ENCODE measurements around the gene DIS3.
A peak's percentile ranks its signal among the peaks of the same experiment; 100 is the strongest.
"Not testable (repeated sequence)": the region's sequence is repeated elsewhere in the genome, so short reads cannot be mapped to it uniquely, and the experiment has no call there.

Gene DIS3, protein sequence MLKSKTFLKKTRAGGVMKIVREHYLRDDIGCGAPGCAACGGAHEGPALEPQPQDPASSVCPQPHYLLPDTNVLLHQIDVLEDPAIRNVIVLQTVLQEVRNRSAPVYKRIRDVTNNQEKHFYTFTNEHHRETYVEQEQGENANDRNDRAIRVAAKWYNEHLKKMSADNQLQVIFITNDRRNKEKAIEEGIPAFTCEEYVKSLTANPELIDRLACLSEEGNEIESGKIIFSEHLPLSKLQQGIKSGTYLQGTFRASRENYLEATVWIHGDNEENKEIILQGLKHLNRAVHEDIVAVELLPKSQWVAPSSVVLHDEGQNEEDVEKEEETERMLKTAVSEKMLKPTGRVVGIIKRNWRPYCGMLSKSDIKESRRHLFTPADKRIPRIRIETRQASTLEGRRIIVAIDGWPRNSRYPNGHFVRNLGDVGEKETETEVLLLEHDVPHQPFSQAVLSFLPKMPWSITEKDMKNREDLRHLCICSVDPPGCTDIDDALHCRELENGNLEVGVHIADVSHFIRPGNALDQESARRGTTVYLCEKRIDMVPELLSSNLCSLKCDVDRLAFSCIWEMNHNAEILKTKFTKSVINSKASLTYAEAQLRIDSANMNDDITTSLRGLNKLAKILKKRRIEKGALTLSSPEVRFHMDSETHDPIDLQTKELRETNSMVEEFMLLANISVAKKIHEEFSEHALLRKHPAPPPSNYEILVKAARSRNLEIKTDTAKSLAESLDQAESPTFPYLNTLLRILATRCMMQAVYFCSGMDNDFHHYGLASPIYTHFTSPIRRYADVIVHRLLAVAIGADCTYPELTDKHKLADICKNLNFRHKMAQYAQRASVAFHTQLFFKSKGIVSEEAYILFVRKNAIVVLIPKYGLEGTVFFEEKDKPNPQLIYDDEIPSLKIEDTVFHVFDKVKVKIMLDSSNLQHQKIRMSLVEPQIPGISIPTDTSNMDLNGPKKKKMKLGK

GRCh38 chr13:72781451-72782439 is at the start of gene DIS3, which contains the start of gene PIBF1:
Gene DIS3 (minus strand): TSS chr13:72781900. CDS start chr13:72781832, 68 bp downstream.
Gene PIBF1 (plus strand): TSS chr13:72782133. CDS start chr13:72783470, 1,337 bp downstream.
- Histone ChIP-seq H3K4me1 (peaks cover 47% of the 10 kb centered on the region), H3K4me3 (peak within 1 kb of the TSS; percentile 94), H3K9me3 (no peaks in the 10 kb centered on the region), H4K20me1 (peaks cover 71% of the 10 kb centered on the region), H3K36me3 (peaks cover 42% of the 10 kb centered on the region), H3K27me3 (no peaks in the 10 kb centered on the region), H3K4me2 (peak within 1 kb of the TSS; percentile 90), H3K27ac (peak within 1 kb of the TSS; percentile 86), H3K9ac (peak within 1 kb of the TSS; percentile 91)
- TF ChIP-seq Cebpa-rat (IDR thresholded peaks at IDR 0.05) = no peak

DNA sequence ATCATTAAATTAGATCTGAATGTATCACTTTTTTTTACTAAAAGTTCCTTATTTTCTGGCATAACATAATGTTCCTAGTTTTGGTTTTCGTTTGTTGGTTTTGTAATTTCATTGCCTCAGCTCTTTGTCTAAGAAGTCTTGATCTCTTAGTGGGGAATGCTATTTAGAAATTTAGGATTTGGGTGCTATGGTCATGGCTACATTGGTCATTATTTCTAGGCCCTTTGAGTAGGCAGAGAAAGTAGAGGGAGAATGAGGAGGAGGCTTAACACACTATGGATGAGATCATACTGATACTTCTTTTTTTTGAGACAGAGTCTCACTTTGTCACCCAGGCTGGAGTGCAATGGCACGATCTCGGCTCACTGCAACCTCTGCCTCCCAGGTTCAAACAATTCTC is 42.0 kb upstream of the DIS3 start:
- no peaks in the 10 kb centered on the region for H4K20me1 ChIP-seq

GRCh38 chr13:72823081-72823480 is 41.4 kb upstream of the DIS3 start:
- no peak overlapping the region for H3K27ac ChIP-seq
- no peak overlapping the region for H3K9ac ChIP-seq
- no peak overlapping the region for H3K4me3 ChIP-seq
- no peak for TF ChIP-seq Cebpa-rat (IDR thresholded peaks at IDR 0.05)
- H3K4me2 ChIP-seq = no peak overlapping the region
- peaks cover 75% of the 10 kb centered on the region for H3K36me3 ChIP-seq
- H3K27me3 ChIP-seq = no peaks in the 10 kb centered on the region
- no peaks in the 10 kb centered on the region for H3K9me3 ChIP-seq
- H3K4me1 ChIP-seq = no peaks in the 10 kb centered on the region
- no peaks in the 10 kb centered on the region for H4K20me1 ChIP-seq

More for the DNA sequence above, 42.0 kb upstream of the DIS3 start:
- Histone ChIP-seq H3K4me2 (no peak overlapping the region), H3K4me1 (no peaks in the 10 kb centered on the region), H3K36me3 (peaks cover 77% of the 10 kb centered on the region), H3K27me3 (no peaks in the 10 kb centered on the region), H3K9me3 (no peaks in the 10 kb centered on the region), H3K4me3 (no peak overlapping the region), H3K9ac (no peak overlapping the region), H3K27ac (no peak overlapping the region)
- no peak for TF ChIP-seq Cebpa-rat (IDR thresholded peaks at IDR 0.05)

DNA sequence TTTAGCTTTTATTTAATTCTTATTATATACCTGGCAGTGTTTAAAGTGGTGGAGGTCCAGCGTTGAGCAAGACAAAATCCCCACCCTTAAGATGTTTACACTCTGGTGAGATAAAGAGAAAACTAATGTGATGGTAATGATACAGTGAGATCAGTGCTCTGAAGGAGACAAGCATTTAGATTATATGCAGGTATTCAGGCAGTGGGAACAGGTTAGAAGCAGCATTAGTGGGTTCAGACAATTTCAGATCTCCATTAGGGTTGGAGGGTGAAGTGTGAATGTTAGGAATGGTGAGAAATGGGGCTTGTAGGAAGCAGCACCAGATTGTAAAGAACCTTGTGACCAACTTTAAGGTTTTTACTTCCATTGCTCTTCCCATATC is 39.2 kb upstream of the DIS3 start:
- no peak for TF ChIP-seq Cebpa-rat (IDR thresholded peaks at IDR 0.05)
- H3K9ac ChIP-seq = no peak overlapping the region
- no peaks in the 10 kb centered on the region for H3K9me3 ChIP-seq
- H3K4me2 ChIP-seq = no peak overlapping the region
- no peaks in the 10 kb centered on the region for H4K20me1 ChIP-seq
- no peak overlapping the region for H3K27ac ChIP-seq
- H3K4me3 ChIP-seq = no peak overlapping the region
- H3K36me3 ChIP-seq = peaks cover 67% of the 10 kb centered on the region
- no peaks in the 10 kb centered on the region for H3K4me1 ChIP-seq
- H3K27me3 ChIP-seq = no peaks in the 10 kb centered on the region

GRCh38 chr13:72820156-72820897 is 38.6 kb upstream of the DIS3 start:
- Histone ChIP-seq H3K4me1 (no peaks in the 10 kb centered on the region), H3K36me3 (peaks cover 68% of the 10 kb centered on the region), H3K27ac (no peak overlapping the region), H3K4me3 (no peak overlapping the region), H3K27me3 (no peaks in the 10 kb centered on the region), H3K9me3 (no peaks in the 10 kb centered on the region), H4K20me1 (no peaks in the 10 kb centered on the region), H3K9ac (no peak overlapping the region), H3K4me2 (no peak overlapping the region)
- no peak for TF ChIP-seq Cebpa-rat (IDR thresholded peaks at IDR 0.05)

DNA sequence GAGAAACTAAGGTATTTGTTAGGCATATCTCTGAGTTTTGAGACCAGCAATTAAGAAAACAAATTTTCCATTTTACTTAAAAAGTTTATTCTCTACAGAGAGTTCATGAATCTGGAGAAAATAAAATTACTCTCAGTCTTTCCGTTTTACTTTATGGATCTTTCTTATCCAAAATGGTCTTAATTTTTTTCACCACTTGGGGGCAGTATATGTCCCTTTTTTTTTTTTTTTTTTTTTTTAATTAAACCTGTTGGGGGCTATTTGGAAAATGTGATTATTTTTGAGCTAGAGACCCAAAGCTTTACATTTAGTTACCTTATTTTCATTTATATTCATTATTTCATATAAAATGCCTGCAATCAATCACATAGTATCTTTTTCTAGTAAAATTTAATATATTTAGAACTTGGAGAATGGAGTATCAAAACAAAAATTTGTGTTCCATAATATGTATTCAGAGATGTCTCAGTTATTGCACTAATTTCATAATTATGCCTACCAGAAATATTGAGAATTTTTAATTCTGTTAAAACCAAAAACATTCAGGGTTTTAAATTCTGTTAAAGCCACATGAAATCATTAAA is 27.3 kb upstream of the DIS3 start:
- H3K4me2 ChIP-seq = no peak overlapping the region
- H3K27me3 ChIP-seq = no peaks in the 10 kb centered on the region
- H3K36me3 ChIP-seq = peaks cover 59% of the 10 kb centered on the region
- H3K27ac ChIP-seq = no peak overlapping the region
- no peaks in the 10 kb centered on the region for H3K4me1 ChIP-seq
- no peak overlapping the region for H3K9ac ChIP-seq
- H4K20me1 ChIP-seq = peaks cover 15% of the 10 kb centered on the region; the same call in 1 of the 2 replicates
- no peaks in the 10 kb centered on the region for H3K9me3 ChIP-seq
- no peak overlapping the region for H3K4me3 ChIP-seq
- TF ChIP-seq Cebpa-rat (IDR thresholded peaks at IDR 0.05) = no peak

- H3K9me3 ChIP-seq, H3K27me3 ChIP-seq, H3K4me2 ChIP-seq, H3K4me3 ChIP-seq, H3K4me1 ChIP-seq, H3K27ac ChIP-seq, H3K9ac ChIP-seq: not testable (repeated sequence)
- Histone ChIP-seq H4K20me1 (peaks cover 27% of the 10 kb centered on the region; the same call in 1 of the 2 replicates), H3K36me3 (peaks cover 57% of the 10 kb centered on the region)
Measured at GRCh38 chr13:72806514-72806913, 24.8 kb upstream of the DIS3 start.

GRCh38 chr13:72805676-72806346 is 24.1 kb upstream of the DIS3 start:
- Histone ChIP-seq H4K20me1 (peaks cover 30% of the 10 kb centered on the region; the same call in 1 of the 2 replicates), H3K4me2 (no peak overlapping the region), H3K9me3 (no peaks in the 10 kb centered on the region), H3K4me1 (no peaks in the 10 kb centered on the region), H3K27me3 (no peaks in the 10 kb centered on the region), H3K36me3 (peaks cover 56% of the 10 kb centered on the region), H3K27ac (no peak overlapping the region), H3K4me3 (no peak overlapping the region), H3K9ac (no peak overlapping the region)
- no peak for TF ChIP-seq Cebpa-rat (IDR thresholded peaks at IDR 0.05)
